GM18873 (cell line): ENCODE data around the gene PAXIP1.
"Not testable (repeated sequence)": the region's sequence is repeated elsewhere in the genome, so short reads cannot be mapped to it uniquely, and the experiment has no call there.

Experiments
- ATAC-seq: cut with Tn5 transposase; IDR thresholded peaks from one replicate; pipeline ENCODE4 v1.9.1; 2021; ENCODE audit warnings: mild to moderate bottlenecking, moderate library complexity, moderate number of reproducible peaks; ENCODE audit not compliant: unreplicated experiment, low FRiP score

PAXIP1 gene

GRCh38 chr7:154950960-154951359 lies 52.0 kb downstream of the PAXIP1 start:
- ATAC-seq: no peak

- ATAC-seq: no peak
Measured at GRCh38 chr7:154947604-154948003, 55.3 kb downstream of the PAXIP1 start.

- no peak for ATAC-seq
Measured at GRCh38 chr7:154946166-154946565, 56.8 kb downstream of the PAXIP1 start.

GRCh38 chr7:154943906-154944305 lies 59.0 kb downstream of the PAXIP1 start:
- ATAC-seq: no peak

GRCh38 chr7:154942691-154943090 lies 60.2 kb downstream of the PAXIP1 start:
- ATAC-seq: no peak

GRCh38 chr7:154937837-154938236 lies 65.1 kb downstream of the PAXIP1 start:
- ATAC-seq: no peak

GRCh38 chr7:154934353-154934952 lies 68.5 kb downstream of the PAXIP1 start:
- not testable (repeated sequence) for ATAC-seq

- no peak for ATAC-seq
Measured at GRCh38 chr7:154931906-154932305, 71.0 kb downstream of the PAXIP1 start.

- no peak for ATAC-seq
Measured at GRCh38 chr7:154929006-154929726, 73.8 kb downstream of the PAXIP1 start.

GRCh38 chr7:154928136-154929005 lies 74.6 kb downstream of the PAXIP1 start:
- peak; percentile 77 for ATAC-seq

GRCh38 chr7:154927624-154928125 lies 75.2 kb downstream of the PAXIP1 start:
- peak; percentile 49 for ATAC-seq

- ATAC-seq: not testable (repeated sequence)
Measured at GRCh38 chr7:154922472-154922871, 80.5 kb downstream of the PAXIP1 start.

- no peak for ATAC-seq
Measured at GRCh38 chr7:154919344-154920225, 83.3 kb downstream of the PAXIP1 start.

GRCh38 chr7:154918741-154919140 lies 84.2 kb downstream of the PAXIP1 start:
- no peak for ATAC-seq

GRCh38 chr7:154918266-154918665 lies 84.7 kb downstream of the PAXIP1 start:
- ATAC-seq: no peak

GRCh38 chr7:154917808-154918160 lies 85.1 kb downstream of the PAXIP1 start:
- ATAC-seq: no peak

GRCh38 chr7:154916856-154917807 lies 85.8 kb downstream of the PAXIP1 start:
- ATAC-seq: no peak

- ATAC-seq: no peak
Measured at GRCh38 chr7:154916381-154916780, 86.5 kb downstream of the PAXIP1 start.

- no peak for ATAC-seq
Measured at GRCh38 chr7:154915600-154915999, 87.3 kb downstream of the PAXIP1 start.
